Activated naive CD8-positive, alpha-beta T cell (primary cell): ENCODE results near the gene JAM2.

Source experiments
- H3K27ac Mint-ChIP-seq: one replicate; pipeline ENCODE4 v1.8.0; 2021; ENCODE audit warnings: mixed read lengths
- H3K27me3 Mint-ChIP-seq: one replicate; pipeline ENCODE4 v1.8.0; 2021; ENCODE audit warnings: mixed read lengths
- H3K36me3 Mint-ChIP-seq: one replicate; pipeline ENCODE4 v1.8.0; 2021; ENCODE audit warnings: mixed read lengths
- H3K4me1 Mint-ChIP-seq: one replicate; pipeline ENCODE4 v1.8.0; 2021; ENCODE audit warnings: low read depth, mixed read lengths
- H3K4me3 Mint-ChIP-seq: one replicate; pipeline ENCODE4 v1.8.0; 2021; ENCODE audit warnings: mild to moderate bottlenecking, mixed read lengths
- H3K9me3 Mint-ChIP-seq: one replicate; pipeline ENCODE4 v1.8.0; 2021; ENCODE audit warnings: low read depth, mixed read lengths

The JAM2 gene

DNA sequence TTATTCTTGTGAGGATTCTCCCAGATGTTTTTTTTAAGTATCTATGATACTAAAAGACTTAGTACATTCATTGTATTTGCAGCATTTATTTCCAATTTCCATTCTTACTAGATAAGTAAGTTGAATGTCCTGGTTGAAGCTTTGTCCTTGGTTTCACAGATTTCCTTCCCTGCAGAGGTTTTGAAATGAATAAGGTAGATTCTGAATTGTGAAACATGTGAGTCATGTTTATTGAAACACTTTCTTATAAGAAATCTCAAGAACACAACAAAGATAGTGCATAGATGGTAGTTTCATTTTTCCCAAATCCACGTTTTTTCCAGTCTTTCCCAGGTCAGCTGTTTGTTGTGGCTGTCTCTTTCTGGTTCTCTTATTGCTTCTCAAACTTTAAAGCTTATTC lies 120.5 kb downstream of the JAM2 start:
- peaks cover 18% of the 10 kb centered on the region for H3K4me1 Mint-ChIP-seq
- H3K27ac Mint-ChIP-seq: no peak overlapping the region
- peaks cover 19% of the 10 kb centered on the region for H3K36me3 Mint-ChIP-seq
- H3K27me3 Mint-ChIP-seq: no peaks in the 10 kb centered on the region
- no peak overlapping the region for H3K4me3 Mint-ChIP-seq
- no peaks in the 10 kb centered on the region for H3K9me3 Mint-ChIP-seq

GRCh38 chr21:25760061-25760460 lies 121.0 kb downstream of the JAM2 start:
- Mint-ChIP-seq H3K9me3 (no peaks in the 10 kb centered on the region), H3K27me3 (no peaks in the 10 kb centered on the region), H3K27ac (no peak overlapping the region)

GRCh38 chr21:25760677-25761076 lies 121.6 kb downstream of the JAM2 start:
- Mint-ChIP-seq H3K9me3 (no peaks in the 10 kb centered on the region), H3K4me1 (peaks cover 16% of the 10 kb centered on the region), H3K36me3 (peaks cover 19% of the 10 kb centered on the region), H3K27ac (no peak overlapping the region), H3K4me3 (no peak overlapping the region), H3K27me3 (no peaks in the 10 kb centered on the region)

More at GRCh38 chr21:25760061-25760460, 121.0 kb downstream of the JAM2 start:
- no peak overlapping the region for H3K4me3 Mint-ChIP-seq
- H3K36me3 Mint-ChIP-seq: peaks cover 19% of the 10 kb centered on the region
- H3K4me1 Mint-ChIP-seq: peaks cover 18% of the 10 kb centered on the region

GRCh38 chr21:25764065-25764464 lies 125.0 kb downstream of the JAM2 start:
- no peak overlapping the region for H3K27ac Mint-ChIP-seq
- peaks cover 5% of the 10 kb centered on the region for H3K4me1 Mint-ChIP-seq
- no peaks in the 10 kb centered on the region for H3K9me3 Mint-ChIP-seq
- H3K4me3 Mint-ChIP-seq: no peak overlapping the region
- H3K27me3 Mint-ChIP-seq: no peaks in the 10 kb centered on the region
- peaks cover 21% of the 10 kb centered on the region for H3K36me3 Mint-ChIP-seq
